ENCODE data around the gene KRT17. TPM values are rescaled to one million over a fixed set of nuclear protein-coding genes. Genes with fewer than 3 reads are reported as not detected.
"Not testable (repeated sequence)": the region's sequence is repeated elsewhere in the genome, so short reads cannot be mapped to it uniquely, and the experiment has no call there.

The KRT17 gene
- total RNA-seq, 1 donor from 2014 or later: not detected

GRCh38 chr17:41579484-41580243, 44.7 kb downstream of the KRT17 start:
- Histone ChIP-seq H3K36me3 (no peaks in the 10 kb centered on the region), H3K4me3 (no peak overlapping the region), H3K27ac (replicated peaks) (no peak overlapping the region), H3K27me3 (ENCODE audit: low read depth) (peaks cover 96% of the 10 kb centered on the region), H3K4me1 (no peaks in the 10 kb centered on the region), H3K9me3 (replicated peaks) (no peaks in the 10 kb centered on the region)
- peak; percentile 77 for TF ChIP-seq CTCF (IDR thresholded peaks at IDR 0.05; ENCODE audit: borderline replicate concordance)
- DNase-seq: peak; percentile 59
- intact Hi-C loops (cut with micrococcal nuclease): loop anchor here (10.0 kb wide), 1 partner anchor 65 kb away; no protein-coding TSS in a partner anchor

- Histone ChIP-seq H3K27me3 (ENCODE audit: low read depth) (peaks cover 98% of the 10 kb centered on the region), H3K4me3 (no peak overlapping the region), H3K36me3 (no peaks in the 10 kb centered on the region), H3K4me1 (no peaks in the 10 kb centered on the region), H3K9me3 (replicated peaks) (no peaks in the 10 kb centered on the region), H3K27ac (replicated peaks) (no peak overlapping the region)
- intact Hi-C loops (cut with micrococcal nuclease): loop anchor here (10.0 kb wide), 1 partner anchor 66 kb away; no protein-coding TSS in a partner anchor
- TF ChIP-seq CTCF (IDR thresholded peaks at IDR 0.05; ENCODE audit: borderline replicate concordance): no peak
- no peak for DNase-seq
Measured at GRCh38 chr17:41578971-41579370, 45.4 kb downstream of the KRT17 start.

GRCh38 chr17:41578538-41578937, 45.8 kb downstream of the KRT17 start:
- TF ChIP-seq CTCF (IDR thresholded peaks at IDR 0.05; ENCODE audit: borderline replicate concordance): no peak

GRCh38 chr17:41576740-41577139, 47.6 kb downstream of the KRT17 start:
- peaks cover 98% of the 10 kb centered on the region for H3K27me3 ChIP-seq (ENCODE audit: low read depth)
- intact Hi-C loops (cut with micrococcal nuclease): loop anchor here (10.0 kb wide), 1 partner anchor 68 kb away; no protein-coding TSS in a partner anchor
- not testable (repeated sequence) for H3K4me3 ChIP-seq; H3K36me3 ChIP-seq; DNase-seq; H3K9me3 ChIP-seq (replicated peaks); H3K27ac ChIP-seq (replicated peaks); H3K4me1 ChIP-seq

More at GRCh38 chr17:41578538-41578937, 45.8 kb downstream of the KRT17 start:
- Histone ChIP-seq H3K36me3 (no peaks in the 10 kb centered on the region), H3K9me3 (replicated peaks) (no peaks in the 10 kb centered on the region), H3K4me3 (no peak overlapping the region), H3K4me1 (no peaks in the 10 kb centered on the region), H3K27ac (replicated peaks) (no peak overlapping the region), H3K27me3 (ENCODE audit: low read depth) (peaks cover 98% of the 10 kb centered on the region)
- intact Hi-C loops (cut with micrococcal nuclease): loop anchor here (10.0 kb wide), 1 partner anchor 66 kb away; no protein-coding TSS in a partner anchor
- DNase-seq: no peak

- Histone ChIP-seq H3K27ac (replicated peaks) (no peak overlapping the region), H3K9me3 (replicated peaks) (no peaks in the 10 kb centered on the region), H3K36me3 (no peaks in the 10 kb centered on the region), H3K4me1 (no peaks in the 10 kb centered on the region), H3K4me3 (no peak overlapping the region), H3K27me3 (ENCODE audit: low read depth) (peaks cover 92% of the 10 kb centered on the region)
- no peak for DNase-seq
- intact Hi-C loops (cut with micrococcal nuclease): loop anchor here (10.0 kb wide), 1 partner anchor 69 kb away; no protein-coding TSS in a partner anchor
- TF ChIP-seq CTCF (IDR thresholded peaks at IDR 0.05; ENCODE audit: borderline replicate concordance): no peak
Measured at GRCh38 chr17:41575336-41575735, 49.0 kb downstream of the KRT17 start.

Measured in left ventricle myocardium inferior (tissue), 1 donor.